ENCODE results near the gene PFAS.

The PFAS gene

DNA sequence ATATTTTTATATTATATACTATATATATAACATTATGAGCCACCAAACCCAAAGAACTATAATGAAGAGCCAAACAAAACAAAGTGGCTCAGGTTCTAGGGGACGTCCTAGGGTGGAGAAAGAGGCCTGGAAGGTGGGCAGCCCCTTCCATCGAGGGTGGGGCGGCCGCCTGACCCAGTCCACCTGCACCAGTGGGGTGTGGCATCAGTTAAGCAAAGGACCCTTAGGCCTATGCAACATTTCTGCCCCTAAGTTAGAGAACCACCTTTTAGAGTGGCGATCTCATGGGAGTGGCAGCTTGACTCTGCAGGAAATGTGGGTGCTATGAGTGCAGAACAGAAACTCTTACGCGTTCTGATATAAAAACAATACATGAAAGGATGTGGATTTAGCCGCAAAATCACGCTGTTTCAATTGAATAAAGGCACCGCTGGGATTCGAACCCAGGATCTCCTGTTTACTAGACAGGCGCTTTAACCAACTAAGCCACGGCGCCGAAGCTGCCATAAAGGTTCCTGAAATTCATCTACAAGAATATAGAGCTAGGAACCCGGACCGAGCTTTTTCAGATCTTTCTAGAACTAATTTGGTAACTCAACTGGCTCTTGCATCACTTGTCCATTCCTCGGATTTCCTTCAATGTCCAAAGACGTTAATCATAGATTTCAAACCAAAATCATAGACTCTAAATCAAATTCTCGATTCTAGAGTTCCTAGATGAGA lies 23.1 kb upstream of the PFAS start:
- H3K36me3 ChIP-seq: peaks cover 36 to 38% (median 37%) of the 10 kb centered on the region in 3 donors
- peak; percentile 60 to 75 for DNase-seq
- TF ChIP-seq, protein P1, sequence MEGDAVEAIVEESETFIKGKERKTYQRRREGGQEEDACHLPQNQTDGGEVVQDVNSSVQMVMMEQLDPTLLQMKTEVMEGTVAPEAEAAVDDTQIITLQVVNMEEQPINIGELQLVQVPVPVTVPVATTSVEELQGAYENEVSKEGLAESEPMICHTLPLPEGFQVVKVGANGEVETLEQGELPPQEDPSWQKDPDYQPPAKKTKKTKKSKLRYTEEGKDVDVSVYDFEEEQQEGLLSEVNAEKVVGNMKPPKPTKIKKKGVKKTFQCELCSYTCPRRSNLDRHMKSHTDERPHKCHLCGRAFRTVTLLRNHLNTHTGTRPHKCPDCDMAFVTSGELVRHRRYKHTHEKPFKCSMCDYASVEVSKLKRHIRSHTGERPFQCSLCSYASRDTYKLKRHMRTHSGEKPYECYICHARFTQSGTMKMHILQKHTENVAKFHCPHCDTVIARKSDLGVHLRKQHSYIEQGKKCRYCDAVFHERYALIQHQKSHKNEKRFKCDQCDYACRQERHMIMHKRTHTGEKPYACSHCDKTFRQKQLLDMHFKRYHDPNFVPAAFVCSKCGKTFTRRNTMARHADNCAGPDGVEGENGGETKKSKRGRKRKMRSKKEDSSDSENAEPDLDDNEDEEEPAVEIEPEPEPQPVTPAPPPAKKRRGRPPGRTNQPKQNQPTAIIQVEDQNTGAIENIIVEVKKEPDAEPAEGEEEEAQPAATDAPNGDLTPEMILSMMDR (IDR thresholded peaks at IDR 0.05): no peak
- H3K4me1 ChIP-seq: peaks cover 0 to 36% (median 14%) of the 10 kb centered on the region in 4 donors
- no peaks in the 10 kb centered on the region for H3K27me3 ChIP-seq
- H3K27ac ChIP-seq: peak overlapping the region; percentile 46 to 65
- intact Hi-C loops (cut with DNase I; ENCODE audit: low total_unique reads): no loop called here
- H3K4me3 ChIP-seq: peak overlapping the region; percentile 30 to 42
- H3K9me3 ChIP-seq: no peaks in the 10 kb centered on the region

DNA sequence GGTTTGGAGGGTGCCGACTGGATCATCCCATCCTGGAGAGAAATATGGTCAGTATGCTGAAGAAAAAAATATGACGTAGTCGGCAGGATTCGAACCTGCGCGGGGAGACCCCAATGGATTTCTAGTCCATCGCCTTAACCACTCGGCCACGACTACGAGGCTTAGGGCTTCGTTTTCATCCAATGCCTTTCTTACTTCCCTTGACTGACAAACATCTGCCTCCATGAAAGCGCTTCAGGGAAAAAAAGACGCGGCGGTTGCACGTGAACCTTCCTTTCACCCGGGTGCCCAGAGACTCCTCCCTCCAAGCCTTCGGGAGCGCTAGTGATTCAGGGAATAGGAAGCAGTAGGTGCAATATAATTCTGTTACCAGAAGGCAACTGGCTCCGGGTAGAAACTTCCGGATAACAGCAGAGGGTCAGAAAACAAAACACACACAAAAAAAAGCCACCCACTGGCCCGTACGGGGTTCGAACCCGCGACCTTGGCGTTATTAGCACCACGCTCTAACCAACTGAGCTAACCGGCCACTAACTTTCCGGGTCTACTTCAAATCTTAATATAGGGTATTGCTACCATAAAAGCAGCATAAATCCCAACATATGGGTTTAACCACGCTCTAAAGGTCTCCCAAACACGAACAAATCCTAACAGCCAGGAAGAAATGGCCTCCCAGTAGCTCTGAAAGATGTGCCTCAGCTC lies 22.4 kb upstream of the PFAS start:
- Histone ChIP-seq H3K27me3 (no peaks in the 10 kb centered on the region), H3K4me1 (peaks cover 0 to 36% (median 14%) of the 10 kb centered on the region in 4 donors), H3K4me3 (peak overlapping the region; percentile 30 to 42), H3K27ac (peak overlapping the region; percentile 46 to 65), H3K36me3 (peaks cover 43 to 45% (median 44%) of the 10 kb centered on the region in 3 donors), H3K9me3 (no peaks in the 10 kb centered on the region)
- peak; percentile 83 to 92 for DNase-seq
- intact Hi-C loops (cut with DNase I; ENCODE audit: low total_unique reads): no loop called here
- TF ChIP-seq, protein P1 (IDR thresholded peaks at IDR 0.05): no peak

- no peak for DNase-seq
- Histone ChIP-seq H3K4me3 (peak overlapping the region; percentile 30 to 42), H3K36me3 (peaks cover 48 to 50% (median 49%) of the 10 kb centered on the region in 3 donors), H3K9me3 (no peaks in the 10 kb centered on the region), H3K27ac (peak overlapping the region; percentile 46 to 65), H3K4me1 (peaks cover 0 to 36% (median 14%) of the 10 kb centered on the region in 4 donors), H3K27me3 (no peaks in the 10 kb centered on the region)
- intact Hi-C loops (cut with DNase I; ENCODE audit: low total_unique reads): no loop called here
- TF ChIP-seq, protein P1 (IDR thresholded peaks at IDR 0.05): no peak
These were observed 21.9 kb upstream of the PFAS start for GRCh38 chr17:8227238-8227581.

- DNase-seq: no peak
- no peak overlapping the region for H3K4me3 ChIP-seq
- intact Hi-C loops (cut with DNase I; ENCODE audit: low total_unique reads): no loop called here
- H3K4me1 ChIP-seq: peaks cover 0 to 11% (median 3%) of the 10 kb centered on the region in 4 donors
- H3K36me3 ChIP-seq: peaks cover 90 to 95% (median 92%) of the 10 kb centered on the region in 3 donors
- TF ChIP-seq, protein P1 (IDR thresholded peaks at IDR 0.05): no peak
- no peaks in the 10 kb centered on the region for H3K9me3 ChIP-seq
- no peaks in the 10 kb centered on the region for H3K27me3 ChIP-seq
- no peak overlapping the region for H3K27ac ChIP-seq
These were observed 17.4 kb upstream of the PFAS start for GRCh38 chr17:8231701-8232100.

- no peak overlapping the region for H3K27ac ChIP-seq
- peaks cover 87 to 100% (median 93%) of the 10 kb centered on the region in 3 donors for H3K36me3 ChIP-seq
- DNase-seq: no peak
- TF ChIP-seq, protein P1 (IDR thresholded peaks at IDR 0.05): no peak
- no peak overlapping the region for H3K4me3 ChIP-seq
- intact Hi-C loops (cut with DNase I; ENCODE audit: low total_unique reads): no loop called here
- H3K27me3 ChIP-seq: no peaks in the 10 kb centered on the region
- H3K4me1 ChIP-seq: no peaks in the 10 kb centered on the region
- H3K9me3 ChIP-seq: no peaks in the 10 kb centered on the region
These were observed 14.5 kb upstream of the PFAS start for GRCh38 chr17:8234361-8235270.

Data from tibial artery (tissue), 4 donors.